ENCODE measurements around the gene PSPC1. TPM values are rescaled to one million over a fixed set of nuclear protein-coding genes. Genes with fewer than 3 reads are reported as not detected.

The PSPC1 gene
- total RNA-seq, 1 donor from 2014 or later = 77.0 TPM

DNA sequence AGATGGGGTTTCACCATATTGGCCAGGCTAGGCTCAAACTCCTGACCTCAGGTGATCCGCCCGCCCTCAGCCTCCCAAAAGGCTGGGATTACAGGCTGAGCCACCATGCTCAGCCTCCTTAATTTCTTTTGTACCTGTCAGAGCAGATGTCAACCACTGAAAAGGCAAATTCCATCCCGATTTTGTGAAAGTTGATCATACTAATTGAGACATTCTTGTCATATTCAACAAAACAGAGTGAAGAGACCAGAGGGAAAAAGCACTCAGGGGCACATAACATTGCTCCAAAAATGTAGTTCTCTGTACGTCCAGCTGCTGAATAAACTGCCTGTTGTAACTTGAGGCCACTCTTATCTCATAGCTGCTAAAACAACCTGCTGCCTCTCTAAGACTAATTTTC, 27.4 kb upstream of the PSPC1 start:
- Histone ChIP-seq H3K36me3 (no peaks in the 10 kb centered on the region), H2AFZ (replicated peaks) (no peak overlapping the region), H3K9me3 (ENCODE audit: low read depth) (no peaks in the 10 kb centered on the region), H3K79me2 (ENCODE audit: low read depth) (no peaks in the 10 kb centered on the region), H4K20me1 (ENCODE audit: low read depth) (no peaks in the 10 kb centered on the region), H3K27ac (no peak overlapping the region), H3F3A (ENCODE audit: low read depth) (no peaks in the 10 kb centered on the region), H3K27me3 (no peaks in the 10 kb centered on the region), H3K4me1 (no peaks in the 10 kb centered on the region), H3K4me2 (no peak overlapping the region), H3K4me3 (no peak overlapping the region), H3K9ac (no peak overlapping the region)
- Mint-ChIP-seq H3K4me3 (no peak overlapping the region), H3K27me3 (ENCODE audit: insufficient read depth, low read depth) (peaks cover 2% of the 10 kb centered on the region), H3K4me1 (no peaks in the 10 kb centered on the region), H3K36me3 (peaks cover 9% of the 10 kb centered on the region), H3K27ac (no peak overlapping the region), H3K9me3 (no peaks in the 10 kb centered on the region)
- TF ChIP-seq EZH2phosphoT487 (IDR thresholded peaks at IDR 0.05) (no peak), EZH2 (IDR thresholded peaks at IDR 0.05) (no peak)
- TF ChIP-seq, protein P1, sequence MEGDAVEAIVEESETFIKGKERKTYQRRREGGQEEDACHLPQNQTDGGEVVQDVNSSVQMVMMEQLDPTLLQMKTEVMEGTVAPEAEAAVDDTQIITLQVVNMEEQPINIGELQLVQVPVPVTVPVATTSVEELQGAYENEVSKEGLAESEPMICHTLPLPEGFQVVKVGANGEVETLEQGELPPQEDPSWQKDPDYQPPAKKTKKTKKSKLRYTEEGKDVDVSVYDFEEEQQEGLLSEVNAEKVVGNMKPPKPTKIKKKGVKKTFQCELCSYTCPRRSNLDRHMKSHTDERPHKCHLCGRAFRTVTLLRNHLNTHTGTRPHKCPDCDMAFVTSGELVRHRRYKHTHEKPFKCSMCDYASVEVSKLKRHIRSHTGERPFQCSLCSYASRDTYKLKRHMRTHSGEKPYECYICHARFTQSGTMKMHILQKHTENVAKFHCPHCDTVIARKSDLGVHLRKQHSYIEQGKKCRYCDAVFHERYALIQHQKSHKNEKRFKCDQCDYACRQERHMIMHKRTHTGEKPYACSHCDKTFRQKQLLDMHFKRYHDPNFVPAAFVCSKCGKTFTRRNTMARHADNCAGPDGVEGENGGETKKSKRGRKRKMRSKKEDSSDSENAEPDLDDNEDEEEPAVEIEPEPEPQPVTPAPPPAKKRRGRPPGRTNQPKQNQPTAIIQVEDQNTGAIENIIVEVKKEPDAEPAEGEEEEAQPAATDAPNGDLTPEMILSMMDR (IDR thresholded peaks at IDR 0.05) = no peak
- no peak for DNase-seq (ENCODE audit: low spot score)

DNA sequence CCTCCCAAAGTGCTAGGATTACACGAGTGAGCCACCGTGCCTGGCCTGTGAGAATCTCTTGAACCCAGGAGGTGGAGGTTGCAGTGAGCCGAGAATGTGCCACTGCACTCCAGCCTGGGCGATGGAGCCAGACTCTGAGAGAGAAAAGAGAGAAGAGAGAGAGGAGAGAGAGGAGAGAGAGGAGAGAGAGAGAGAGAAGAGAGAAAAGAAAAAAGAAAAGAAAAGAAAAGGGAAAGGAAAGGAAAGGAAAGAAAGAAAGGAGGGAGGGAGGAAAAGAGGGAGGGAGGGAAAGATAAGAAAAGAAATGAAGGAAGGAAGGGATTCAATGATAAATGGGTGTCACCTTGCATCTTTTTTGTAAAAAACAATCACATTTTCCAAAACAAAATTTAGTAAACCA, 23.0 kb upstream of the PSPC1 start:
- no peak overlapping the region for H3K4me3 Mint-ChIP-seq
- H3K27me3 Mint-ChIP-seq (ENCODE audit: insufficient read depth, low read depth) = peaks cover 2% of the 10 kb centered on the region
- no peak overlapping the region for H3K27ac Mint-ChIP-seq
- H4K20me1 ChIP-seq (ENCODE audit: low read depth) = no peaks in the 10 kb centered on the region
- no peak overlapping the region for H3K27ac ChIP-seq
- H3K36me3 Mint-ChIP-seq = peaks cover 4% of the 10 kb centered on the region
- no peaks in the 10 kb centered on the region for H3K36me3 ChIP-seq
- H3F3A ChIP-seq (ENCODE audit: low read depth) = no peaks in the 10 kb centered on the region
- no peaks in the 10 kb centered on the region for H3K4me1 Mint-ChIP-seq
- no peaks in the 10 kb centered on the region for H3K27me3 ChIP-seq
- H2AFZ ChIP-seq (replicated peaks) = no peak overlapping the region
- no peak for DNase-seq (ENCODE audit: low spot score)
- H3K4me3 ChIP-seq = no peak overlapping the region
- no peaks in the 10 kb centered on the region for H3K79me2 ChIP-seq (ENCODE audit: low read depth)
- no peak for TF ChIP-seq EZH2 (IDR thresholded peaks at IDR 0.05)
- no peak for TF ChIP-seq EZH2phosphoT487 (IDR thresholded peaks at IDR 0.05)
- TF ChIP-seq, protein P1 (IDR thresholded peaks at IDR 0.05) = no peak
- no peak overlapping the region for H3K9ac ChIP-seq
- no peak overlapping the region for H3K4me2 ChIP-seq
- no peaks in the 10 kb centered on the region for H3K9me3 Mint-ChIP-seq
- no peaks in the 10 kb centered on the region for H3K4me1 ChIP-seq
- no peaks in the 10 kb centered on the region for H3K9me3 ChIP-seq (ENCODE audit: low read depth)

DNA sequence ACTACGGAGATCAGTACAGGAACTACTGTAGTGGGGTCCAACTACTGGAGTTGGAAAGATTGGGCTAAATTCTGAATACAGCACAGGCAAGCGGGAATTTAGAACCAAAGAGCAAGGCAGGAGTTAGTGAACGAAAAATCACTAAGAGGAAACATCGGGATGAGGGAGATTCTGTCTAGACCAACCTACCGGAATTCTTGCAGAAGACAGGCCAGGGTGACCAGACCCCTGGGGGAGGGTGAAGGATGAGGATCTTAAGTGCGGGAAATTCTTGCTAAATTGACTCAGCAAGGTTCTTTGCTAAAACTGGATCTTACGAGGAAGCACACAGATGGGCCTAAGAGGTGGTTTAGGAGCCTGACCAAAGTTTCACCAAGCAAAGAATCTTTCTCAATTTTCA, 13.2 kb upstream of the PSPC1 start:
- H3K27ac ChIP-seq = no peak overlapping the region
- H3K36me3 Mint-ChIP-seq = no peaks in the 10 kb centered on the region
- no peak overlapping the region for H3K27ac Mint-ChIP-seq
- H3K27me3 ChIP-seq = no peaks in the 10 kb centered on the region
- no peaks in the 10 kb centered on the region for H3K9me3 ChIP-seq (ENCODE audit: low read depth)
- H3F3A ChIP-seq (ENCODE audit: low read depth) = peaks cover 15% of the 10 kb centered on the region
- peaks cover 2% of the 10 kb centered on the region for H3K27me3 Mint-ChIP-seq (ENCODE audit: insufficient read depth, low read depth)
- H3K36me3 ChIP-seq = no peaks in the 10 kb centered on the region
- TF ChIP-seq, protein P1 (IDR thresholded peaks at IDR 0.05) = no peak
- TF ChIP-seq EZH2phosphoT487 (IDR thresholded peaks at IDR 0.05) = no peak
- no peak for TF ChIP-seq EZH2 (IDR thresholded peaks at IDR 0.05)
- H3K4me3 ChIP-seq = no peak overlapping the region
- no peaks in the 10 kb centered on the region for H3K79me2 ChIP-seq (ENCODE audit: low read depth)
- H4K20me1 ChIP-seq (ENCODE audit: low read depth) = no peaks in the 10 kb centered on the region
- no peak for DNase-seq (ENCODE audit: low spot score)
- no peaks in the 10 kb centered on the region for H3K4me1 Mint-ChIP-seq
- no peak overlapping the region for H2AFZ ChIP-seq (replicated peaks)
- H3K9ac ChIP-seq = no peak overlapping the region
- H3K4me2 ChIP-seq = no peak overlapping the region
- no peak overlapping the region for H3K4me3 Mint-ChIP-seq
- H3K9me3 Mint-ChIP-seq = no peaks in the 10 kb centered on the region
- H3K4me1 ChIP-seq = no peaks in the 10 kb centered on the region
